GM19023 (cell line): ENCODE data around the gene DGKQ.
"Not testable (repeated sequence)": the region's sequence is repeated elsewhere in the genome, so short reads cannot be mapped to it uniquely, and the experiment has no call there.

ENCODE experiments used
- ATAC-seq: cut with Tn5 transposase; IDR thresholded peaks from one replicate; pipeline ENCODE4 v1.9.1; 2021; ENCODE audit warnings: mild to moderate bottlenecking, moderate library complexity; ENCODE audit not compliant: unreplicated experiment

Gene DGKQ

GRCh38 chr4:929096-929765 lies 44.1 kb downstream of the DGKQ start:
- no peak for ATAC-seq

GRCh38 chr4:927566-927965 lies 45.8 kb downstream of the DGKQ start:
- ATAC-seq: not testable (repeated sequence)

GRCh38 chr4:926538-926937 lies 46.8 kb downstream of the DGKQ start:
- no peak for ATAC-seq

GRCh38 chr4:925771-926500 lies 47.4 kb downstream of the DGKQ start:
- ATAC-seq: no peak

- no peak for ATAC-seq
Observed at GRCh38 chr4:925171-925570, 48.2 kb downstream of the DGKQ start.

GRCh38 chr4:924107-925096 lies 49.0 kb downstream of the DGKQ start:
- peak; percentile 53 for ATAC-seq

GRCh38 chr4:921830-922331 lies 51.5 kb downstream of the DGKQ start:
- ATAC-seq: peak; percentile 44

GRCh38 chr4:919004-919680 lies 54.2 kb downstream of the DGKQ start:
- not testable (repeated sequence) for ATAC-seq

- not testable (repeated sequence) for ATAC-seq
Observed at GRCh38 chr4:918591-918990, 54.8 kb downstream of the DGKQ start.

GRCh38 chr4:917992-918391 lies 55.4 kb downstream of the DGKQ start:
- ATAC-seq: no peak

- no peak for ATAC-seq
Observed at GRCh38 chr4:917466-917865, 55.9 kb downstream of the DGKQ start.

GRCh38 chr4:915595-915994 lies 57.8 kb downstream of the DGKQ start:
- no peak for ATAC-seq

- ATAC-seq: no peak
Observed at GRCh38 chr4:915041-915474, 58.3 kb downstream of the DGKQ start.

- ATAC-seq: no peak
Observed at GRCh38 chr4:914531-914930, 58.8 kb downstream of the DGKQ start.

- no peak for ATAC-seq
Observed at GRCh38 chr4:913280-913618, 60.1 kb downstream of the DGKQ start.

- ATAC-seq: no peak
Observed at GRCh38 chr4:912548-913279, 60.7 kb downstream of the DGKQ start.

- no peak for ATAC-seq
Observed at GRCh38 chr4:911871-912490, 61.4 kb downstream of the DGKQ start.

- no peak for ATAC-seq
Observed at GRCh38 chr4:911221-911751, 62.1 kb downstream of the DGKQ start.

- ATAC-seq: no peak
Observed at GRCh38 chr4:910366-911091, 62.8 kb downstream of the DGKQ start.
